ENCODE data around the gene RNF11.

GRCh38 chr1:51274676-51275075 lies 38.6 kb downstream of the RNF11 start:
- TF ChIP-seq CTCF (IDR thresholded peaks at IDR 0.05), result no peak
- no peak for TF ChIP-seq POLR2A (IDR thresholded peaks at IDR 0.05)
